NOMO-1 treated with dmso at 0.1 percent for 144 hours (cell line): ENCODE measurements around the gene PALM.
A peak's percentile ranks its signal among the peaks of the same experiment; 100 is the strongest.

Experiments used
- DNase-seq: peaks from one replicate; lab custom pipeline; 2025; ENCODE audit not compliant: unreplicated experiment; lab: John Stamatoyannopoulos, UW

Gene PALM

GRCh38 chr19:750640-751423 lies 42.1 kb downstream of the PALM start, which contains the start of gene MISP:
TSS of gene MISP (plus strand) at chr19:751112. CDS start at chr19:756947, 5,835 bp downstream.
- no peak for DNase-seq

GRCh38 chr19:751501-752341 lies 43.0 kb downstream of the PALM start:
- DNase-seq = no peak

GRCh38 chr19:752652-753517 lies 44.1 kb downstream of the PALM start:
- peak; percentile 65 for DNase-seq

GRCh38 chr19:754530-754929 lies 45.8 kb downstream of the PALM start:
- no peak for DNase-seq

GRCh38 chr19:755063-755462 lies 46.3 kb downstream of the PALM start:
- DNase-seq = no peak

GRCh38 chr19:756236-756635 lies 47.5 kb downstream of the PALM start:
- no peak for DNase-seq

GRCh38 chr19:756821-757688 lies 48.3 kb downstream of the PALM start:
- DNase-seq = no peak

- DNase-seq = no peak
Observed at GRCh38 chr19:757811-758668, 49.3 kb downstream of the PALM start.

- DNase-seq = no peak
Observed at GRCh38 chr19:763181-763580, 54.4 kb downstream of the PALM start.

GRCh38 chr19:763869-764268 lies 55.1 kb downstream of the PALM start:
- DNase-seq = no peak

- DNase-seq = no peak
Observed at GRCh38 chr19:764301-764700, 55.6 kb downstream of the PALM start.

GRCh38 chr19:765179-765738 lies 56.5 kb downstream of the PALM start:
- no peak for DNase-seq

GRCh38 chr19:768424-768823 lies 59.7 kb downstream of the PALM start:
- DNase-seq = no peak

- no peak for DNase-seq
Observed at GRCh38 chr19:769616-770015, 60.9 kb downstream of the PALM start.

GRCh38 chr19:771332-771785 lies 62.6 kb downstream of the PALM start:
- peak; percentile 29 for DNase-seq

GRCh38 chr19:772063-772462 lies 63.3 kb downstream of the PALM start:
- no peak for DNase-seq

GRCh38 chr19:772730-773436 lies 64.1 kb downstream of the PALM start:
- DNase-seq = no peak

GRCh38 chr19:776549-776948 lies 67.8 kb downstream of the PALM start:
- no peak for DNase-seq
